Nephron progenitor cell (in vitro differentiated cells): ENCODE data around the gene SNCB.

Experiments
- DNase-seq: peaks from one replicate; pipeline ENCODE4 v3.0.0; 2021
- H3K27ac Mint-ChIP-seq: 2 replicates; pipeline ENCODE4 v1.8.0; 2021; ENCODE audit warnings: mild to moderate bottlenecking, moderate library complexity, mixed read lengths
- H3K27me3 Mint-ChIP-seq: 2 replicates; pipeline ENCODE4 v1.8.0; 2021; ENCODE audit warnings: mild to moderate bottlenecking, low read depth, mixed read lengths; ENCODE audit not compliant: poor library complexity
- H3K36me3 Mint-ChIP-seq: 2 replicates; pipeline ENCODE4 v1.8.0; 2021; ENCODE audit warnings: low read depth, mixed read lengths
- H3K4me1 Mint-ChIP-seq: 2 replicates; pipeline ENCODE4 v1.8.0; 2021; ENCODE audit warnings: mixed read lengths
- H3K4me3 Mint-ChIP-seq: 2 replicates; pipeline ENCODE4 v1.8.0; 2021; ENCODE audit warnings: mild to moderate bottlenecking, moderate library complexity, mixed read lengths
- H3K9me3 Mint-ChIP-seq: 2 replicates; pipeline ENCODE4 v1.8.0; 2021; ENCODE audit warnings: mild to moderate bottlenecking, moderate library complexity, mixed read lengths
- TF ChIP-seq, protein P1 (sequence below): fragments of 200-600 bp; sonication (generic); IDR thresholded peaks from 2 replicates; pipeline ENCODE4 v1.5.0; 2021; ENCODE audit warnings: antibody characterized with exemption

The SNCB gene

DNA sequence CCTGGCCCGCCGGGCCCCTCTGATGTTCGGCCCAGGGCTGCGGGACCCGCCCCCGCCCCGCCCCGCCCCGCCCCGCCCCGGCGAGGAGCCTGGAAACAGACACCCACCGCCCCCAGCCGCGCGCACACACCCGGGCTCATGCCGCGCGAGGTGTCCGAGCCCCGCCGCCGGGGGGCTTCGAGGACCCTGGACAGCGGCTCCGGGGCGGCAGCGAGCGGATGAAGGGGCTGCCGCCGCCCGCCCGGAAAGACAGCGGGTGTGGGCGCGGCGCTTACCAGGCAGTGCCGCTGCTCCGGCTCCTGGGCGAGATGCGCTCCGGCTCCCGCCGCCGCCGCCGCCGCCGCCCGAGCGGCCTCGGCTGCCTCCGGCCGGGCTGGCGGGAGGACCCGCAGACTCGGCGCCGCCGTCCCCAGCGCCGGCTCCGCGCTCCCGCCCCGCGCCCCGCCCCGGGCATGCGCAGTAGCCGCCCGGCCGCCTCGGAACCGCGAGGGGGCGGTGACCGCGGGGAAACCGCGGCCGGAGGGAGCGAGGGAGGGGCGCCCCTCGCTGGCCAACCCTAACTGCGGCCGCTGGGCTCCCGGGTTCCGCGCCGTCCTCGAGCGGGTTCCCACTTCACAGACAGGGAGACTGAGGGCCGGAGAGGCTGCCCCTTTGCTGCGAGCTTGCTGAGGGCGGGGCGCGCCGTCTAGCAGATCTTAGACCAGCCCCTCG is 20.5 kb downstream of the SNCB start, which contains the start of gene GPRIN1:
TSS of gene GPRIN1 (minus strand) at position 433 of the 711 bp plus-strand sequence. CDS start 10,322 bp downstream, outside the sequence.
- TF ChIP-seq, protein P1, sequence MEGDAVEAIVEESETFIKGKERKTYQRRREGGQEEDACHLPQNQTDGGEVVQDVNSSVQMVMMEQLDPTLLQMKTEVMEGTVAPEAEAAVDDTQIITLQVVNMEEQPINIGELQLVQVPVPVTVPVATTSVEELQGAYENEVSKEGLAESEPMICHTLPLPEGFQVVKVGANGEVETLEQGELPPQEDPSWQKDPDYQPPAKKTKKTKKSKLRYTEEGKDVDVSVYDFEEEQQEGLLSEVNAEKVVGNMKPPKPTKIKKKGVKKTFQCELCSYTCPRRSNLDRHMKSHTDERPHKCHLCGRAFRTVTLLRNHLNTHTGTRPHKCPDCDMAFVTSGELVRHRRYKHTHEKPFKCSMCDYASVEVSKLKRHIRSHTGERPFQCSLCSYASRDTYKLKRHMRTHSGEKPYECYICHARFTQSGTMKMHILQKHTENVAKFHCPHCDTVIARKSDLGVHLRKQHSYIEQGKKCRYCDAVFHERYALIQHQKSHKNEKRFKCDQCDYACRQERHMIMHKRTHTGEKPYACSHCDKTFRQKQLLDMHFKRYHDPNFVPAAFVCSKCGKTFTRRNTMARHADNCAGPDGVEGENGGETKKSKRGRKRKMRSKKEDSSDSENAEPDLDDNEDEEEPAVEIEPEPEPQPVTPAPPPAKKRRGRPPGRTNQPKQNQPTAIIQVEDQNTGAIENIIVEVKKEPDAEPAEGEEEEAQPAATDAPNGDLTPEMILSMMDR: no peak
- Mint-ChIP-seq H3K4me3 (peak within 1 kb of the TSS; percentile 90), H3K36me3 (no peaks in the 10 kb centered on the region), H3K27ac (peak within 1 kb of the TSS; percentile 92), H3K27me3 (peaks cover 31% of the 10 kb centered on the region), H3K9me3 (no peaks in the 10 kb centered on the region), H3K4me1 (peaks cover 30% of the 10 kb centered on the region)
- DNase-seq: peak; percentile 89

DNA sequence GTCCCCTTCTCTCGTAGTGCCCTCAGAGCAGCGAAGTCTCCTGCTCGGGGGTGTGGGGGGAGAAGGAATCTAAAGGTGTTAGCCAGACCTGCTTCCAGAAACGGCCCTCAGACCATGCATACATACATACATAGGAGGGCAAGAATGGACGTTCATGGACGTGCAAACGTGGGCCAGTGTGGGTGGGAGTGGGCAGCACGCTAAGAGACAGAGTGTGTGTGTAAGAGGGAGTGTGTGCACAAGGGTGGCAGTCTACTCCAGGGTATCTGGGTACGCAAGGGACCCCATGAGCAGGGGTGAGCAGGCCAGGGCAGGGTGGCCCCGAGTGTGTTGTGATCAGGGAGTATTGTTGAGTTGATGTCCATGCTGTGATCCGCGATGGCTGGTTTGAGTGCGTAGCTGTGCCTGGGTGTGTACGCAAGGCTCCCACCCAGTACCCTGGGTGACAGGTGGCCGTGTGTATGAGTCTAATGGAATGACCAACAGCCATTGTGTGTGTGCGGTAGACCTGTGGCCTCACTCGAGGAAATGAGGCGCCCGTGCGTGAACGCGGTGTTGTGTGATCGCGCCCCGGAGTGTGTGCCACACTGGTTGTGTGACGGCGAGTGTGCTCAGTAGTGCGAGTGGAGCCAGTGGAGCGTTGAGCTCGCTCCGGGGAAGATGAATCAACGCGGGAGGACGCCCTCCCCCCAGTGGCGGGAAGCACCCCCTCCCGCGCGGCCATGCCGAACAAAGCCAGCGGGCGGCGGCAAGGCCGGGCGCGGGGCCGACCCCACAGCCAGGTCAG is 21.2 kb downstream of the SNCB start:
- Mint-ChIP-seq H3K4me1 (peaks cover 30% of the 10 kb centered on the region), H3K9me3 (no peaks in the 10 kb centered on the region), H3K36me3 (no peaks in the 10 kb centered on the region), H3K4me3 (peak overlapping the region; percentile 90), H3K27ac (peak overlapping the region; percentile 92), H3K27me3 (peaks cover 25% of the 10 kb centered on the region)
- DNase-seq: no peak
- TF ChIP-seq, protein P1: no peak

DNA sequence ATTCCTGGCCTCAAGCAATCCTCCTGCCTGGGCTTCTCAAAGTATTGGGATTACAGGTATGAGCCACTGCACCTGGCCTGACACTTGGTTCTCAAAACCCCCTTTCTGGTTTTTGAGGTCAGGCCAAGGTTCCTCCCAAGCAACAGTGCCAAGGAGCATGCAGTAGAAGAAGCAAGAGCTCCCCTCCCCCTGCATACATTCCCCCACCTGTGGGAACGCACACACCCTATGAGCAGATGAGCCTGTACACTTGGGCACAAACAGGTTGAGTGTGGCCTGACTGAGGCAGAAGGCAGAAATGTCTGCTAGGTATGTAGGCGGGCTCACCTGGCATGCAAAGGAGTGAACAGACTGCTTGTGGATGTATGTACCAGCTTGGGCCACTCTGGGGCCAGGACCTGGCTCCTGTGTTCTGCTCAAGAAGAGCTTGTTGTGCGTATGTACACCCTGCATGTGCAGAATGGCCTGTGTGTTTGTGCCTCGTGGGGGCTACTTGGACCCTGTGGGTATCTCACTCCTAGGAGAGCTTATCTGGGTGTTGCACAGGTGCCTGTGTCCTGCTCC is 22.1 kb downstream of the SNCB start:
- Mint-ChIP-seq H3K4me3 (peak overlapping the region; percentile 90), H3K36me3 (no peaks in the 10 kb centered on the region), H3K27me3 (peaks cover 21% of the 10 kb centered on the region), H3K4me1 (peaks cover 34% of the 10 kb centered on the region), H3K9me3 (no peaks in the 10 kb centered on the region), H3K27ac (no peak overlapping the region)
- TF ChIP-seq, protein P1: no peak
- no peak for DNase-seq

DNA sequence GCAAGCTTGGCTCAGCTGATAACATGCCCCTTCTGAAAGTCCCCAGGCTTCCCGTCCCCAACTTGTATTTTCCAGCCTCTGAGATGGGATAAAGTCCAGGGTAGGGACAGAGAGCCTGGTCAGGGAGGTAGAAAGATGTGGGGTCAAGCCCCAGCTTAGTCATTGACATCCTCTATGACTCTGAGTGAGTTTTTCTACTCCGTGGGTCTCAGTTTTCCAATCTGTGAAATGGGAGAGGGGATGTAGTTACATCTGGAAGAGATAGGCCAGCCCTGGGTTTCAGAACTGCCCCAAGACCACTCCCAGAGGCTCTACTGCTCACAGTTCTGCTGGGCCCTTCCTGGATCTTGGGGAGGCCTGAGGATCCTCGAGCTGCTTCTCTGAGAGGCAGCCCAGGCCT is 23.5 kb downstream of the SNCB start:
- Mint-ChIP-seq H3K4me3 (no peak overlapping the region), H3K36me3 (no peaks in the 10 kb centered on the region), H3K4me1 (peaks cover 47% of the 10 kb centered on the region), H3K27ac (no peak overlapping the region), H3K9me3 (no peaks in the 10 kb centered on the region), H3K27me3 (peaks cover 18% of the 10 kb centered on the region)
- no peak for DNase-seq
- TF ChIP-seq, protein P1: no peak

DNA sequence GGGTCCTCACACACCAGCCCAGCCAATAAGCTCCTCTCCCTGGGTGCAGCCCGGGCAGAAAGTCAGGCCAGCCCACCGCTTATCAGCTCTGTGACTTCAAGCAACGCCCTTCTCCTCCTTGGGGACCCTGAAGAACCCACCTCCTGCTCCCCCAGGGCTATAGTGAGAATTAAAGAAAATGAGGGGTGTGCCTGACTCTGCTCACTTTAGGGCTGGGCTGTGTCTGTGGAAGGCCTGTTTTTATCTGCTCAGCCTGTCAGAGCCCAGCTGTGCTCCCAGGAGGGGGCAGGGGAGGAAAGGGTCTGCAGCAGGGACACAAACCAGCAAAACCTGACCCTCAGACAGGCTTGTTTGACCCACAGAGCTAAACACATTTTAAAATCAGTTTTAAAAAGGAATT is 24.3 kb downstream of the SNCB start:
- H3K27ac Mint-ChIP-seq: no peak overlapping the region
- H3K4me1 Mint-ChIP-seq: peaks cover 48% of the 10 kb centered on the region
- H3K9me3 Mint-ChIP-seq: no peaks in the 10 kb centered on the region
- no peaks in the 10 kb centered on the region for H3K36me3 Mint-ChIP-seq
- TF ChIP-seq, protein P1: no peak
- H3K4me3 Mint-ChIP-seq: no peak overlapping the region
- H3K27me3 Mint-ChIP-seq: peaks cover 14% of the 10 kb centered on the region
- DNase-seq: no peak
